ENCODE results near the gene MED8.

MED8 gene, protein sequence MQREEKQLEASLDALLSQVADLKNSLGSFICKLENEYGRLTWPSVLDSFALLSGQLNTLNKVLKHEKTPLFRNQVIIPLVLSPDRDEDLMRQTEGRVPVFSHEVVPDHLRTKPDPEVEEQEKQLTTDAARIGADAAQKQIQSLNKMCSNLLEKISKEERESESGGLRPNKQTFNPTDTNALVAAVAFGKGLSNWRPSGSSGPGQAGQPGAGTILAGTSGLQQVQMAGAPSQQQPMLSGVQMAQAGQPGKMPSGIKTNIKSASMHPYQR

DNA sequence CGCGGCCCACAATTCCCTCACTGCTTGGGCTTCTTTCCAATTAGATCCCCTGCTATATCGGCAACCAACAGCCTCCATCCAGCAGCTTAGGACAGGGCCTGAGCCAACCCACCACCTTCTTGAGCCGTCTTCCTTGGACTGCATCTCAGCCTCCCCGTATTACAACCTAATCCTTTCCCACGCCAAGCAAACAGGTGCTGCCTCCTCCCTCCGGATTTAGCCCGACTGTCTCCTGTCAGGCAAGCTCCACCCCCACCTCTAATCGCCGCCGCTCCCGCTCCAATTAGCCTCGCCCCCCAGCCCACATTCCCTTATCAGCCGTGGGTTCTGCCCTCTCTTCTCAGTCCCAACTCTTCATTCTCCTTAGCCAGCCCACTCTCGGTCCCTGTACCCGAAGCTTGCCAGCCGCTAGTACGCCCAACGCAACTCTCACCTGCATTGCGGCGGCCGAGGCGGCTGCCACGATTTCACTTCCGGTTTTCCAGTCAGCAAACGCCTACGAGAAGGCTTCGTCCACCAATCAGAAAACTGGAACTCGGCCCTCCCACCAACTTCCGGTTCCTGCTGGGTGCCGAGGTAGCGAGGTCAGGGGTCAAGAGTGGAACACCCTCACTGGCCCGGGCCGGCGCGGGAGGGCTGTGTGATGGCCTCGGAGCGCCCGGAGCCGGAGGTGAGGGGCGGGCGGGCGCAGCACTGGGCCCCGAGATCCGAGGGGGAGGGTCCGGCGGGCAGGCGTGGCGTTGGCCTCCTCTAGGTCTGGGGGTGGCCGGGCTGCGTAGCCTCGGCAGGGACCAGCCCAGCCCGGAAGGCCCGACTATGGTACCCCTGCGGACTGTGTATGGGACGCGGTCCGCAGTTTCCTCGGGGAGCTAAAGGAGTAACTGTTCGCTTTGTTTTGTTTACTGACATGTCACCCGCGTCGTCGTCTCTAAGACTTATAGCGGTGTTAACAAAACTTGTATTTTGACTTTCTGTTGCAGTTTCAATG lies at the start of gene MED8, which contains the start of gene SZT2:
MED8 (minus strand) TSS at position 475 of the 988 bp plus-strand sequence; CDS start at position 439, 36 bp downstream.
SZT2 (plus strand) TSS at position 574 of the 988 bp plus-strand sequence; CDS start at position 644, 70 bp downstream.
- TF ChIP-seq CREB1 (IDR thresholded peaks at IDR 0.05; ENCODE audit: low read depth) (peak; percentile 67; the same call in 1 of the 2 replicates), ZBTB7A (IDR thresholded peaks at IDR 0.05; ENCODE audit: low read depth) (0 out of 2 replicates have a peak, but pooled peaks have one; percentile 35), FOXM1 (IDR thresholded peaks at IDR 0.05; ENCODE audit: borderline replicate concordance, low read depth) (no peak), RAD21 (IDR thresholded peaks at IDR 0.05; ENCODE audit: low read depth) (no peak), CEBPB (IDR thresholded peaks at IDR 0.05) (no peak), YY1 (IDR thresholded peaks at IDR 0.05; ENCODE audit: low read depth) (peak; percentile 49), TEAD4 (IDR thresholded peaks at IDR 0.05) (no peak), EGR1 (IDR thresholded peaks at IDR 0.05) (peak; percentile 86), EP300 (IDR thresholded peaks at IDR 0.05; ENCODE audit: borderline replicate concordance) (0 out of 2 replicates have a peak, but pooled peaks have one; percentile 10), NFIC (IDR thresholded peaks at IDR 0.05) (0 out of 2 replicates have a peak, but pooled peaks have one; percentile 26), TAF1 (IDR thresholded peaks at IDR 0.05; ENCODE audit: low read depth) (peak; percentile 84), TCF12 (IDR thresholded peaks at IDR 0.05; ENCODE audit: low read depth) (peak; percentile 51; the same call in 1 of the 2 replicates)
- TF ChIP-seq, protein P1, sequence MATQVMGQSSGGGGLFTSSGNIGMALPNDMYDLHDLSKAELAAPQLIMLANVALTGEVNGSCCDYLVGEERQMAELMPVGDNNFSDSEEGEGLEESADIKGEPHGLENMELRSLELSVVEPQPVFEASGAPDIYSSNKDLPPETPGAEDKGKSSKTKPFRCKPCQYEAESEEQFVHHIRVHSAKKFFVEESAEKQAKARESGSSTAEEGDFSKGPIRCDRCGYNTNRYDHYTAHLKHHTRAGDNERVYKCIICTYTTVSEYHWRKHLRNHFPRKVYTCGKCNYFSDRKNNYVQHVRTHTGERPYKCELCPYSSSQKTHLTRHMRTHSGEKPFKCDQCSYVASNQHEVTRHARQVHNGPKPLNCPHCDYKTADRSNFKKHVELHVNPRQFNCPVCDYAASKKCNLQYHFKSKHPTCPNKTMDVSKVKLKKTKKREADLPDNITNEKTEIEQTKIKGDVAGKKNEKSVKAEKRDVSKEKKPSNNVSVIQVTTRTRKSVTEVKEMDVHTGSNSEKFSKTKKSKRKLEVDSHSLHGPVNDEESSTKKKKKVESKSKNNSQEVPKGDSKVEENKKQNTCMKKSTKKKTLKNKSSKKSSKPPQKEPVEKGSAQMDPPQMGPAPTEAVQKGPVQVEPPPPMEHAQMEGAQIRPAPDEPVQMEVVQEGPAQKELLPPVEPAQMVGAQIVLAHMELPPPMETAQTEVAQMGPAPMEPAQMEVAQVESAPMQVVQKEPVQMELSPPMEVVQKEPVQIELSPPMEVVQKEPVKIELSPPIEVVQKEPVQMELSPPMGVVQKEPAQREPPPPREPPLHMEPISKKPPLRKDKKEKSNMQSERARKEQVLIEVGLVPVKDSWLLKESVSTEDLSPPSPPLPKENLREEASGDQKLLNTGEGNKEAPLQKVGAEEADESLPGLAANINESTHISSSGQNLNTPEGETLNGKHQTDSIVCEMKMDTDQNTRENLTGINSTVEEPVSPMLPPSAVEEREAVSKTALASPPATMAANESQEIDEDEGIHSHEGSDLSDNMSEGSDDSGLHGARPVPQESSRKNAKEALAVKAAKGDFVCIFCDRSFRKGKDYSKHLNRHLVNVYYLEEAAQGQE (IDR thresholded peaks at IDR 0.05; ENCODE audit: low read depth) = no peak
- TF ChIP-seq, protein P2, sequence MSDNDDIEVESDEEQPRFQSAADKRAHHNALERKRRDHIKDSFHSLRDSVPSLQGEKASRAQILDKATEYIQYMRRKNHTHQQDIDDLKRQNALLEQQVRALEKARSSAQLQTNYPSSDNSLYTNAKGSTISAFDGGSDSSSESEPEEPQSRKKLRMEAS (IDR thresholded peaks at IDR 0.05) = peak; percentile 80
- TF ChIP-seq, protein P3, sequence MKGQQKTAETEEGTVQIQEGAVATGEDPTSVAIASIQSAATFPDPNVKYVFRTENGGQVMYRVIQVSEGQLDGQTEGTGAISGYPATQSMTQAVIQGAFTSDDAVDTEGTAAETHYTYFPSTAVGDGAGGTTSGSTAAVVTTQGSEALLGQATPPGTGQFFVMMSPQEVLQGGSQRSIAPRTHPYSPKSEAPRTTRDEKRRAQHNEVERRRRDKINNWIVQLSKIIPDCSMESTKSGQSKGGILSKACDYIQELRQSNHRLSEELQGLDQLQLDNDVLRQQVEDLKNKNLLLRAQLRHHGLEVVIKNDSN (IDR thresholded peaks at IDR 0.05) = 0 out of 2 replicates have a peak, but pooled peaks have one; percentile 14

DNA sequence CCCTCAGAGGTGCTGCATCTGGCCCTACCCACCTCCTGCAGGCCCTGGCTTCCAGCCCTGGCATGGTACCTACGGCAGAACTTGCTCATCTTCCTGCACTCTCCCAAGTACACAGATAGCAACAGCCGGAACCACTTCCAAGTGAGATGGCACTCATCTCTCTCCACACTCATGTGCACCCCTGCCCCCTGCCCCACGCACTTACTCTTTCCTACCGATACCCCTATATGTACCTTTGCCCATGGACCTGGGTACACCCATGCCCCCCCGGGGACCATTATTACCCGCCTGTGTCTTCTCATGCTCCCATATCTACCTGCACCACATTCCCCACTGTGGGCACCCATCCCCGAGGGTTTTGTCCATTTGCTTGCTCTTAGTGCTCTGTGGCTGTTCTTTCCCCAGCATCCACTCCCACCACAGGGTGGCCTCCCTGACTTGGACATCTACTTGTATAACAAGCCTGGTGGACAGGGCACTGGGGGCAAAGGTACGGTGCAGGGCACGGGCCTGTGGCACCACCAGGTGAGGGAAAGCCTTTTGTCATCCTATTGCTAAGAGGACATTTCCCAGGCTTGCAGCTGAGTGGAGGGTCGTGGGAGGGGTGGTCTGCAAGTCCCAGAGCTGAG lies 49.5 kb upstream of the MED8 start:
- TF ChIP-seq, protein P1 (IDR thresholded peaks at IDR 0.05; ENCODE audit: low read depth) = no peak
- no peak for TF ChIP-seq FOXM1 (IDR thresholded peaks at IDR 0.05; ENCODE audit: borderline replicate concordance, low read depth)
- TF ChIP-seq CEBPB (IDR thresholded peaks at IDR 0.05) = no peak
- TF ChIP-seq, protein P3 (IDR thresholded peaks at IDR 0.05) = no peak
- no peak for TF ChIP-seq TCF12 (IDR thresholded peaks at IDR 0.05; ENCODE audit: low read depth)
- no peak for TF ChIP-seq TAF1 (IDR thresholded peaks at IDR 0.05; ENCODE audit: low read depth)
- TF ChIP-seq ZBTB7A (IDR thresholded peaks at IDR 0.05; ENCODE audit: low read depth) = no peak
- TF ChIP-seq TEAD4 (IDR thresholded peaks at IDR 0.05) = no peak
- no peak for TF ChIP-seq NFIC (IDR thresholded peaks at IDR 0.05)
- no peak for TF ChIP-seq CREB1 (IDR thresholded peaks at IDR 0.05; ENCODE audit: low read depth)
- no peak for TF ChIP-seq RAD21 (IDR thresholded peaks at IDR 0.05; ENCODE audit: low read depth)
- no peak for TF ChIP-seq EP300 (IDR thresholded peaks at IDR 0.05; ENCODE audit: borderline replicate concordance)
- TF ChIP-seq, protein P2 (IDR thresholded peaks at IDR 0.05) = no peak
- no peak for TF ChIP-seq YY1 (IDR thresholded peaks at IDR 0.05; ENCODE audit: low read depth)
- TF ChIP-seq EGR1 (IDR thresholded peaks at IDR 0.05) = no peak

DNA sequence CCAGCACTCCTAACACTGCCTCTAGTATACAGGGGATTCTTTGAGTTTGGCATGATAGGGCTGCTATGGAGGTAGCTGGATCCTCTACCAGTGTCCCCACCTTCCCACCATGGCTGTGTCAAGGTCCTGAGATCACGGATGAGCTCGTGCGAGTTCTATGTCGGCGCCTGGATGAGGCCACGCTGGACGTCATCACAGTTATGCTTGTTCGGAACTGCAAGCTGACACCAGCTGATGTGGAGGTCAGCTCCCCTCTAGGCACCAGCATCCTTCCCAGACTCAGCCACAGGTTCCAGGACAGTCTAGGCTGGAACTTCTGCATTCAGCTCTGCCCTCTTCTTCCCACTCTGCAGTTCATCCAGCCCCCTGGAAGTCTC lies 49.0 kb upstream of the MED8 start:
- TF ChIP-seq CREB1 (IDR thresholded peaks at IDR 0.05; ENCODE audit: low read depth) = no peak
- TF ChIP-seq TEAD4 (IDR thresholded peaks at IDR 0.05) = no peak
- no peak for TF ChIP-seq RAD21 (IDR thresholded peaks at IDR 0.05; ENCODE audit: low read depth)
- TF ChIP-seq, protein P2 (IDR thresholded peaks at IDR 0.05) = no peak
- TF ChIP-seq NFIC (IDR thresholded peaks at IDR 0.05) = no peak
- no peak for TF ChIP-seq TCF12 (IDR thresholded peaks at IDR 0.05; ENCODE audit: low read depth)
- TF ChIP-seq, protein P1 (IDR thresholded peaks at IDR 0.05; ENCODE audit: low read depth) = no peak
- TF ChIP-seq ZBTB7A (IDR thresholded peaks at IDR 0.05; ENCODE audit: low read depth) = no peak
- no peak for TF ChIP-seq CEBPB (IDR thresholded peaks at IDR 0.05)
- no peak for TF ChIP-seq EGR1 (IDR thresholded peaks at IDR 0.05)
- no peak for TF ChIP-seq TAF1 (IDR thresholded peaks at IDR 0.05; ENCODE audit: low read depth)
- TF ChIP-seq, protein P3 (IDR thresholded peaks at IDR 0.05) = no peak
- TF ChIP-seq EP300 (IDR thresholded peaks at IDR 0.05; ENCODE audit: borderline replicate concordance) = no peak
- TF ChIP-seq FOXM1 (IDR thresholded peaks at IDR 0.05; ENCODE audit: borderline replicate concordance, low read depth) = no peak
- TF ChIP-seq YY1 (IDR thresholded peaks at IDR 0.05; ENCODE audit: low read depth) = no peak

All from Ishikawa (cell line).